ENCODE measurements around the gene SERGEF. TPM values are rescaled to one million over a fixed set of nuclear protein-coding genes. Genes with fewer than 3 reads are reported as not detected.

Gene SERGEF
- 29.8 and 41.5 TPM in 2 replicates for total RNA-seq
- polyA plus RNA-seq, result 51.0 and 64.0 TPM in 2 replicates

- no peaks in the 10 kb centered on the region for H3K36me3 ChIP-seq
- peak within 1 kb of the TSS; percentile 68 for H3K4me3 ChIP-seq
- H3K4me1 ChIP-seq (ENCODE audit: low read depth), result no peaks in the 10 kb centered on the region
- no peak for TF ChIP-seq CTCF (IDR thresholded peaks at IDR 0.05; ENCODE audit: low read depth, low read length)
- H3K27me3 ChIP-seq, result no peaks in the 10 kb centered on the region
- H3K27ac ChIP-seq, result peak within 1 kb of the TSS; percentile 79
- H3K9me3 ChIP-seq (ENCODE audit: low read depth), result no peaks in the 10 kb centered on the region
- peak; percentile 94 to 97 for DNase-seq (ENCODE audit: low read depth in 1 of 2, low spot score in 1 of 2)
These were observed at the start of gene SERGEF for GRCh38 chr11:18012906-18013781. SERGEF (minus strand) TSS chr11:18013047; CDS start chr11:18013010, 37 bp downstream.

DNA sequence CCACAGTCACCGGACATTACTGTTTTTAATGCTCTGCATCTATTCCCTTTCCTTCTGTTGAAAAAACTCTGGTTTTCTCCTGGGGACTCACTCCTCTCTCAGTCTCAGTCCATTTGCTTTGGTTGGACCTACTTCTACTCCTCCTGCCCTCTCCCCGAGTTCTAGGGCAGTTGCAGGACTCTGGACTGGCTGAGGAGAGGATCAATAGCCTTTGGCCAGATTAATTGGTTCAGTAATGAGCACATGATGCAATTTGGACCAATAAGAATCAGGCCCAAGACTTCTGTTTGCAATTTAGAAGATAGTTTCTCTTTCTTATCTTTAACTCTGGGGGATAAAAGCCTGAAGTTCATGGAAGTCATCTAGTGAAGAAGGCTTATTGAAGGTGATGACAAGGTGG, 48.5 kb upstream of the SERGEF start:
- no peak for TF ChIP-seq CTCF (IDR thresholded peaks at IDR 0.05; ENCODE audit: low read depth, low read length)
- no peak overlapping the region for H3K27ac ChIP-seq
- H3K27me3 ChIP-seq, result no peaks in the 10 kb centered on the region
- no peaks in the 10 kb centered on the region for H3K36me3 ChIP-seq
- no peak overlapping the region for H3K4me3 ChIP-seq
- no peaks in the 10 kb centered on the region for H3K4me1 ChIP-seq (ENCODE audit: low read depth)
- no peak for DNase-seq (ENCODE audit: low read depth in 1 of 2, low spot score in 1 of 2)
- no peaks in the 10 kb centered on the region for H3K9me3 ChIP-seq (ENCODE audit: low read depth)

- H3K9me3 ChIP-seq (ENCODE audit: low read depth), result no peaks in the 10 kb centered on the region
- H3K36me3 ChIP-seq, result no peaks in the 10 kb centered on the region
- no peaks in the 10 kb centered on the region for H3K4me1 ChIP-seq (ENCODE audit: low read depth)
- DNase-seq (ENCODE audit: low read depth in 1 of 2, low spot score in 1 of 2), result no peak
- no peaks in the 10 kb centered on the region for H3K27me3 ChIP-seq
- H3K27ac ChIP-seq, result no peak overlapping the region
- no peak for TF ChIP-seq CTCF (IDR thresholded peaks at IDR 0.05; ENCODE audit: low read depth, low read length)
- no peak overlapping the region for H3K4me3 ChIP-seq
These were observed 43.8 kb upstream of the SERGEF start for GRCh38 chr11:18056561-18057181.

DNA sequence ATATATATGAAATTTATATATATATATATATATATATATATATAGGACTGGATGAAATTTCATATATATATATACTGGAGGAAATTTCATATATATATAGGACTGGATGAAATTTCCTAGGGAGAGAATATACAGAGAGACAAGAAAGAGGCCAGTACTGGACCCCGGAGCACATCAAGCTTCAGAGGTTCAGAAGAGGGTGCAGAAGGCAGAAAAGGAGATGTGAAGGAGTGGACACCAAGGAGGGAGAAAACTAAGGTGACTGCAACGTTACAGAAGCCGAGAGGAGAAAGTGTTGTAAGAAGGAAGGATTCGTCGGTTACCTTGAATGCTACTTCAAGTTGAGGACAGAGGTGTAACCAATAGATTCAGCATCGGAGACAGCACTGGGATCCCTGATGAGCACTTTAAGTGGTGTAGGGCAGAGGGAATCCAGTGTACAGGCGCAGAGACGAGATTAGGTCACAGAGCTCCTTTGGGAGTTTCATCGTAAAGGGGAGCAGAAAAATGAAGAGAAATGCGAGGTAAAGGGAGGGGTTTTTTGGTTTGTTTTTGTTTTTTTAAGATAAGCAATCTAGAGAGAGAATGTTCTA, 41.8 kb upstream of the SERGEF start:
- no peak for DNase-seq (ENCODE audit: low read depth in 1 of 2, low spot score in 1 of 2)
- H3K4me1 ChIP-seq (ENCODE audit: low read depth), result no peaks in the 10 kb centered on the region
- no peak overlapping the region for H3K4me3 ChIP-seq
- no peaks in the 10 kb centered on the region for H3K36me3 ChIP-seq
- H3K27me3 ChIP-seq, result no peaks in the 10 kb centered on the region
- TF ChIP-seq CTCF (IDR thresholded peaks at IDR 0.05; ENCODE audit: low read depth, low read length), result no peak
- H3K27ac ChIP-seq, result no peak overlapping the region
- H3K9me3 ChIP-seq (ENCODE audit: low read depth), result no peaks in the 10 kb centered on the region

DNA sequence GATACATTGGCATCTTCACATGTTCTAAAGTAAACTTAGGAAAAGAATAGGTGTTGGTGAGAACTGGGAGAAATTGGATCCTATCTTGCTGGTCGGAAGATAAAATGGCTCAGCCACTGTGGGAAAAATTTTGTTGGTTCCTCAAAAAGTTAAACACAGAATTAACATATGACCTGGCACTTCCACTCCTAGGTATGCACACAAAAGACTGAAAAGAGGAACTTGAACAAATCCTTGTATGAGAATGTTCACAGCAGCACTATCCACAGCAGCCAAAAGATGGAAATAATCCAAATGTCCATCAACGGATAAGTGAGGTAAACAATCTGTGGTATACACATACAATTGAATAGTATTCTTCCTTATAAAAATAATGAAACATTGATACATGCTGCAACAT, 38.0 kb upstream of the SERGEF start:
- H3K4me1 ChIP-seq (ENCODE audit: low read depth), result no peaks in the 10 kb centered on the region
- H3K4me3 ChIP-seq, result no peak overlapping the region
- no peak for TF ChIP-seq CTCF (IDR thresholded peaks at IDR 0.05; ENCODE audit: low read depth, low read length)
- H3K27ac ChIP-seq, result no peak overlapping the region
- H3K27me3 ChIP-seq, result peaks cover 29% of the 10 kb centered on the region
- no peak for DNase-seq (ENCODE audit: low read depth in 1 of 2, low spot score in 1 of 2)
- H3K9me3 ChIP-seq (ENCODE audit: low read depth), result no peaks in the 10 kb centered on the region
- H3K36me3 ChIP-seq, result no peaks in the 10 kb centered on the region

All from cardiac muscle cell (in vitro differentiated cells and primary cell).